GM19035 (cell line): ENCODE measurements around the gene ARPP19.
"Not testable (repeated sequence)": the region's sequence is repeated elsewhere in the genome, so short reads cannot be mapped to it uniquely, and the experiment has no call there.

Experiments
- ATAC-seq: cut with Tn5 transposase; IDR thresholded peaks from one replicate; pipeline ENCODE4 v1.9.1; 2021; ENCODE audit not compliant: unreplicated experiment

ARPP19 gene, protein sequence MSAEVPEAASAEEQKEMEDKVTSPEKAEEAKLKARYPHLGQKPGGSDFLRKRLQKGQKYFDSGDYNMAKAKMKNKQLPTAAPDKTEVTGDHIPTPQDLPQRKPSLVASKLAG

DNA sequence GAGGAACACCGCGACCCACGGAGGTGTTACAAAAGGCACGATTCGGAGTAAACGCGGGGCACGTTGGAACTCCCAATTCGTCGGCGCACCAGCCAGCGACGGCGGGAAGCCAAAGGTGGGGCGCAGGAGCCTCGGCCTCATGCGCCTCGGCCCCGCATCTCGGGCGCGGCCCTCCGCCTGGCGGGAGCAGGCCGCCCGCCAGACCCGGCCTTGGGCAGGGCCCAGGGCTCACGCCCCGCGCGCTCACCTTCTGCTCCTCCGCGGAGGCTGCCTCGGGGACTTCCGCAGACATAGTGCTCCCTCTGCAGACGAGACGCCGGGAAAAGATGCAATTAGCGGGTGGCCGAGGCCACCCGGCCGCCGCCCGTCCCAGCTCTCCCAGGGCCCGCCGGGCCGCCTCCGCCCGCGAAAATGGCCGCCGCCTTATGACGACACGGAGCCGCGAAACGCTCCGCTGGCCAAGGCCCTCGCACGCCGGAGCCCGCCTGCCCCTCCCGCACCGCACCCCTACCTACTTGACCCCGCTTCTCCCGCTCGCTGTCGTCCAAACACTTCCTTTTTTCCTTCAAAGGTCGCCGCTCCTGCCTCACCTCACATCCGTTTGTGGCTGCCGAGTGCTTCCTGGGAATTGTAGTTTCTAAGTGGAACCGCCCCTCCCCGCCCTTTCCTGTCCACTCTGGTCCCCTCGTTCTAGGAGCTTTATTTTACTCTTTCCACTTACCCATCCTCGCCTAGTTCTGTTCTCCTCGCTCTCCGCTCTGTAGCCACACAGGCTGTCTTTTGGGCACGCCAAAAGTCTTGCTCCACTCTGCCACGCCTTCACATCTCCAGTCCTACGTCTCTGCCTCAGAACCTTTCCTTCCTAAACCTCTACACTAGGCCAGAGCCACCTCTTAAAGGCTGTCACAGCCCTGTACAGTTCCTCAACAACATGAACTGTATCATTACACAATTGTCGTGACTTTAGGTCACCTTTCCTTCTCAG, at the start of gene ARPP19:
Gene ARPP19 (minus strand): TSS at position 430 of the 985 bp plus-strand sequence. CDS start 138 bp downstream, at position 292.
- ATAC-seq = peak; percentile 59

DNA sequence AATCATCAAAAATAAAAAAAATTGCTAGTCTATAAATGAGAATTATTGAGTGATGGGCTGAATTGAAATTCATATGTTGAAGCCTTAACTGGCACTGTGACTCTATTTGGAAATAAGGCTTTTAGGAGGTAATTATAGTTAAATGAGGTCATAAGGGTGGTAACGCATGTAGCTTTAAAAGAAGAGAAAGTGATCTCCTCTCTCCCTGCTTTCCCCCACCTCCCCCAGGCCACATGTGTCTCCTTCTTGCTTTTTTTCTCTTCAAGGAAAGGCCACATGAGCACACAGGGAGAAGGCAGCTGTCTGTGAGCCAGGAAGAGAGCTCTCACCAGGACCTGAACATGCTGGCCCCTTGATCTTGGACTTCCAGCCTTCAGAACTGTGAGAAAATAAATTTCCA, 48.2 kb upstream of the ARPP19 start:
- no peak for ATAC-seq

DNA sequence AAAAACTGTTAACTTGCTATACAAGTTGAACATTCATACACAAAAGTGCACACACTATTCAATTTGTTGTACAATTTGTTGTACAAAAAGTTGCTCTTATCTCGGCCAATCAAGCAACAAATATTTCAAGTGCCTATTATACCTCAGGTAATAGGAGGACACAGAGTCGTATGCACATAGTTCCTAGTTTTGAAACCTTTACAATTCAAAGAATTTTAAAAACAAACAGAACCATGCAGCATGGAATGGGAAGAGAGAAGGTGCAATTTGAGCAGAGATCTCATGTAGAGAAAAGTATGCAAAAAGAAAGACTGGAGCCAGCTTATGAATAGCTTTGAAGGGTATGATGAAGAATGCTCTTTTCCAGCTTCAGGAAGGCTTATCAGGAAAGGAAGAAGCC, 46.5 kb upstream of the ARPP19 start:
- no peak for ATAC-seq

DNA sequence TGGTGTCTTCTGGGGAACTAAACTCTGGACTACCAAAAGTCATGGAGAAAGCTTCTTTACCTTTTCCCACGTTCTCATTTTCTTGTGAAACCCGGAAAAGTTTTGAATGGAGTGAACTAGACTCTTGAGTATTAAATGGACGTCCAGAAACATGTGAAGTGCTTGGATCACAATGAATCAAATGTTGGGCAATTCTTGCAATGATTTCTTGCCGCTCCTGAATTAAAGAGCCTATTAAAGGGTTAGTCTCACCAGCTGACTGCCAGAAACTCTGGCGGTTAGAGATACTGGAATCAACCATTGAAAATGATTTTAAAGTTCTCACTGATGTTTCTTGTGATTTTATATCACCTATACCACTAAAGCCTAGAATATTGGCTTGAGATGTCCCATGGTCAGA, 40.8 kb upstream of the ARPP19 start:
- no peak for ATAC-seq

DNA sequence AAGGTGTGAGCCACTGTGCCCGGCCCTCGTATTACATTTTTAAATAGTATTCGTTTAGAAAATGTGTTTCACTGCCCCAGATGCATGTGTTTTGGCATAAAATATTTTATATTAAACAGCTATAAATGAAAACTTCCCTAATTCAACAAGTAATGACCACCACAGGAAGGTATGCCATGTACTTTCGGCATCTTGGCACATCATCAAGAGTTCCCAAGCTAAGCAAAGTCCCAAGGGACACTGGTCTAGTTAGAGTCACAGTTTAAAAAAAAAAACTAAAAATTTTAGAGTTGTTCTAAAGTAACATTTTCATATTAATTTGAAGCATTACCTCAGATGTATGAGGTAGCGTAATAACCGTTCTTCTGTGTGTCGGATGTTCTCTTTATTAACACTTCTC, 15.6 kb upstream of the ARPP19 start:
- no peak for ATAC-seq

DNA sequence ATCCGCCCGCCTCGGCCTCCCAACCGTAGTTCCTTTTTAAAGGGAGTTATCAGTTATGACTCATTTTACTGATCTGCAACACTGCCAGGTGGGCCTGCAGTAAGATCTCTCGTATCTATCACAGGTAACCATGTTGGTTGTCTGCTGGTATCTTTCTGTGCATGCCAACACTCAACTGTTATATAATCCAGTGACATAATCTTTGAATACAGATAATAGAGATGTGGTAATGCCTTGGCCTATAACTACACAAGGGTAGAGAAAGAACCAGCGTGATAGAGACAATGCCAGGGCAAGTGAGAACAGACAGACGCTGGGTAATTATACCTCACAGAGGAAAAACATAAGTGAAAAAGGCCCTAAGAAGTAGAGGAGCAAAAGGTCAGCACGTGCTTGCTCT, 11.0 kb upstream of the ARPP19 start:
- ATAC-seq = no peak

DNA sequence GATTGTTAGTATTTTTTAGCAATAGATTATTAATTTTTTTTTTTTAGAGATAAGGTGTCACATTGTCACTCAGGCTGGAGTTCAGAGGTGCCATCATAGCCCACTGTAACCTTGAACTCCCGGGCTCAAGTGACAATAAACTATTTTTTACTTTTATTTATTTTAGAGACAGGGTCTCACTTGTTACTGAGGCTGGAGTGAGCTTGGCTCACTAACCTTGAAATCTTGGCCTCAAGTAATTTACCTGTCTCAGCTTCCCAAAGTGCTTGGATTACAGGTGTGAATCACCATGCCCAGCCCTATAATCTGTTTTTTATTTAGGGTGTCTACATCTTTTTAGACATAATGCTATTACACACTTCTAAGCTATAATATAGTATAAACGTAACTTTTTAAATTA, 7.9 kb upstream of the ARPP19 start:
- ATAC-seq = no peak

DNA sequence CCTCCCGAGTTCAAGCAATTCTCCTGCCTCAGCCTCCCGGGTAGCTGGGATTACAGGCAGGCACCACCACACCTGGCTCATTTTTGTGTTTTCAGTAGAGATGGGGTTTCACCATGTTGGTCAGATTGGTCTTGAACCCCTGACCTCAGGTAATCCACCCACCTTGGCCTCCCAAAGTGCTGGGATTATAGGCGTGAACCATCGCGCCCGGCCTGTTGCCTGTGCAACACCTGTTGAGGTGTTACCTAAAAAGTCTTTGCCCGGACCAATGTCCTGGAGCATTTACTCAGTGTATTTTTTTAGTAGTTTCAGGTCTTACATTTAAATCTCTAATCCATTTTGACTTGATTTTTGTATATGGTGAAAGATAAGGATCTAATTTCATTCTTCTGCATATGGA, 6.7 kb upstream of the ARPP19 start:
- not testable (repeated sequence) for ATAC-seq

DNA sequence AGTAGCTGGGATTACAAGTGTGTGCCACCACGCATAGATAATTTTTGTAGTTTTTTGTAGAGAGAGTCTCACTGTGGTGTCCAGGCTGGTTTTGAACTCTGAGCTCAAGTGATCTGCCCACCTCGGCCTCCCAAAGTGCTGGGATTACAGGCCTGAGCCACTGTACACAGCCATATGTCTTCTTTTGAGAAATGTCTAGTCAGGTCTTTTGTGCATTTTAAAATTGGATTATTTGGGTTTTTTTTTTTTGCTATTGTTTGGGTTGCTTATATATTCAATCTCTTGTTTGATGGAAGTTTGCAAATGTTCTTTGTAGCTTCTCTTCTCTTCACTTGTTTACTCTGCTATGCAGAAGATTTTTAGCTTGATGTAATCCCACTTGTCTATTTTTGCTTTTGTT, 6.2 kb upstream of the ARPP19 start:
- ATAC-seq = no peak

DNA sequence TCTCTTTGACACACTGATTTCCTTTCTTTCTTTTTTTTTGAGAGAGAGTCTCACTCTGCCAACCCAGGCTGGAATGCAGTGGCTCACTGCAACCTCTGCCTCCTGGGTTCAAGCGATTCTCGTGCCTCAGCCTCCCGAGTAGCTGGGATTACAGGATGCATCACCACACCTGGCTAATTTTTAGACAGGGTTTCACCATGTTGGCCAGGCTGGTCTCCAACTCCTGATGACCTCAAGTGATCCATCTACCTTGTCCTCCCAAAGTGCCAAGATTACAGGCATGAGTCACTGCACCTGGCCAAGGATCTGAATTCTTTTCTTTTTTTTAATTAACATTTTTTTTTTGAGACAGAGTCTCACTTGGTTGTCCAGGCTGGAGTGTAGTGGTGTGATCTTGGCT, 5.8 kb upstream of the ARPP19 start:
- ATAC-seq = not testable (repeated sequence)

DNA sequence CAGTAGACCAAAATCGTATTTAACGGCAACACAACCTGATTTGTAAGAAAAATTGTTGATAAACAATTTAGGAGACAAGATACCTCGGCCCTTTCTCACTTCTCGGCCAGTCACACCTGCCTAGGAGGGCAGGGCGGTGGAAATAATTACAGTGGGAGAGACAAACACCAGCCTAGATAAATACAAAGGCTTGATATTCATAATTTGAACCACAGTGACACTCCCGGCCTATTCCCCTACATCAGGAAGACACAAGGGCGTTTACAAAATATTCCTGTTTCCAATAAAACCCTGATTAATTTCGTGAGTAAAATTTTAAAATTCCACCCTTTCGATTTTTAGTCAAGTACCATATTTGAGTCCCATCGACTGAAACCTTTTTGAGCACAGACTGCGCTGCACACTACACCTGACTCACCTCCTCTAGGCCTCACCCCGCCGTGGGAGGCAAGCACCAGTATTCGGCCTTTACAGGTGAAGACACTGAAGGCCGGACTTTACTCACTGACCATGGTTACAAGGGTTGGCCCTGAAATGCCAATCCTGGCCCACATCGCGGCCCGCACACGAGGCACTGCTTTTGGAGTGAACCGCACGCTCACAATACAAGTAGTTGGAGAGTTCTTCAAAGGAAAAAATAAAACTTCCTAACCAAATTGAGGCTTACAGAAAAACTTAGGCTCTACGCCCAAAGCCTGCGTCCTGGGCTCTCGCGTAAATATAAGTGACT, 794 bp downstream of the ARPP19 start:
- ATAC-seq = no peak

DNA sequence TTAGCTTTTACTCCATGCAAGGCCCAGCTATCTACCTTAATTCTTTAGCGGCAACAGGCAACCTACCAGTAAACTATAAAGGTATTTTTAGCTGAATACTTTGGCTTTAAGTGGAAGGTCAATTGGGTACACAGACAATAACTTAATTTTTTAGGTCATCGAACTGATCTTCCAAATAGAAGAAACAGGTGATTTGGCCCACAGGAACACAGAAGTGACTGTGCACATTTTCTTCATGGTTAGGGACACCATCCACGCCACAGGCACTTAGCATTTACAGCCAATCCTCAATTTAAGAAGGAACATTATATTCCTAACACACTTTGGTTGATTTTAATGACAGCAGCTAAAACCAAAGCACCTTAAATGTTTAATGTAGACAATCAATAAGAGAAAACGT, 1.9 kb downstream of the ARPP19 start:
- ATAC-seq = no peak

DNA sequence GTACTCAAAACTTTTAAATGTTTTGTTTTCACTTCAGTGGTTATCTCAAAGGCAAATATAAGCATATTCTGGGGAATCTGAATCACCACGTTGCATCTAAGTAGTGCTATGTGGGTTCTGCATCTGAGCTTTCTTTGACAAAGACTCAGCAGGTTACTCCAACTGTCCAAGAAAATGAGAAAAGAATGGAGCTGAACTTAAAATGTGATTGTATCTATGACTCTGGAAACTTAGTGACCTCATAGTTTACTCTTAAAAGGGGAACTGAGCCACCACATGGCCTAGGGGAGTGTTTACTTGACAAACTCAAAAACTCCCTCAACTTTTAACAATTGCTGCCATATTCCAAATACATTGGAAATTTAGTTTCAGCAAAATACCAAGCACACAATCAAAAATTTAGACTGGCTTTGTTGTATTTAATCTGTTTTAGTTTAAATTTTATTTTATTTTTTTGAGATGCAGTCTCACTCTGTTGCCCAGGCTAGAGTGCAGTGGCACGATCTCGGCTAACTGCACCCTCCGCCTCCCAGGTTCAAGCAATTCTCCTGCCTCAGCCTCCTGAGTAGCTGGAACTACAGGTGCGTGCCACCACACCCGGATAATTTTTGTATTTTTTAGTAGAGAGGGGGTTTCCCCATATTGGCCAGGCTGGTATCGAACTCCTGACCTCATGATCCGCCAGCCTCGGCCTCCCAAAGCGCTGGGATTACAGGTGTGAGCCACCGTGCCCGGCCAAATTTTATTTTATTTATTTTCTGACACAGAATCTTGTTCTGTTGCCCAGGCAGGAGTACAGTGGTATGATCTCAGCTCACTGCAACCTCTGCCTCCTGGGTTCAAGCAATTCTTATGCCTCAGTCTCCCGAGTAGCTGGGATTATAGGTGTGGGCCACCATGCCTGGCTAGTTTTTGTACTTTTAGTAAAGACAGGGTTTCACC, 3.1 kb downstream of the ARPP19 start:
- peak; percentile 49 for ATAC-seq

DNA sequence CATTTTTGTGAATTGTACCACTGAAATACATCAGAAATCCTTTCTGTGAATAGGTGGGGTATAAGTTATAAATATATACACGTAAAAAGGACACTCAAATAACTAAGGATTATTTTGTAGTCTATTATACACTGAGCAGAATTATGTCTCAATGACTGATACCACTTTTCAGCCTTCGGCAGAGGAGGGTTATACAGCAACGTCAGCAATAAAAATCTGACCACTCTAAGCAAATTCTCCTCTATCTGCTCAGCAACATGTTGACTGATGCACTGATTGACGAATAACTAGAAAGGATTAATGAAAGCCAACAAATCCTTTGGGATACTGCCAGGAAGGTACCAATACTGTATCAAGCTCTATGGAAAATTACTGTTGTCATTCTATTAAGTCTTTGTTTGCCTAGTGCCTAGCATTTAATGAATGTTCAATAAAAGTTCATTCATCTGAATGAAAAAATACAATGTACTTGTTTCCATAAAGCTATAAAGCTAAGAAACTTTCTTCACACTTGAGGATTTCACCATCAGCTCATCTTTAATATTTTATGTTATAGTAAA, 5.2 kb downstream of the ARPP19 start:
- ATAC-seq = no peak

DNA sequence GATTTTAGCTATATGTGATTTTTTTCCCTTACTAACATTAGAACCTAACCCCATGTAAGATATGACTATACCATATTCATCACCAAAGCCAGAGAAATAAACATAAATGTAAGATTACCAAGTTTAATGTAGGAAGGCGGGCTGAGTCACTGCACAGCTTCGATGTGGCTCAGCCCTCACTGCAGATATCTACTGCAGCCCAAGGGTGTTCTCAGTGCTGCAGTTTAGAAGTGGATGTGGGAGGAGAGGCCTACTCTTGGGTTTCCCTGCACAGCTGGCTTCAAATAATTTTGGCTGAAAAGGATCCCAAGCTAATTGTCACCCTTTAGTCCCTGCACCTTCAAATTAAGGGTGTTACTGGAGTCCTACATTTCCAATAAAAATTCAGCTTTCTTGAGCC, 9.3 kb downstream of the ARPP19 start:
- peak; percentile 33 for ATAC-seq

DNA sequence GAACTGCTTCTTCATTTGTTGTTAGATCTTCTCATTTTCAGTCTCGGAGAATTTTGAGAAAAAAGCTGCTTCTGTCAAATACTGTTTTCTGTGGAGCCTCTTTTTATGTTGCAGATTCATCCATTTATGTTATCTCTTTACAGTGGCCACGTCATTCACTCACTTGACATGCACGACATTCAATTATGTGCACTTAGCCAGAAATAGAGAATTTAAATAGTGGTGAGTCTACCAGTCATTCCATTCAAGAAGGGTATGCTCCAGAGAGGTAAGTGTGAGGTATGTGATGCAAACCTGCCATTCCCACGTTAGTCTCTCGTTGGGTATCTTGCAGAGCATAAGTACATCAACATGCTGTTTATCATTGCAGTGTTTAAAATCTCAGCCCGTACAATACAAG, 9.8 kb downstream of the ARPP19 start:
- peak; percentile 25 for ATAC-seq

DNA sequence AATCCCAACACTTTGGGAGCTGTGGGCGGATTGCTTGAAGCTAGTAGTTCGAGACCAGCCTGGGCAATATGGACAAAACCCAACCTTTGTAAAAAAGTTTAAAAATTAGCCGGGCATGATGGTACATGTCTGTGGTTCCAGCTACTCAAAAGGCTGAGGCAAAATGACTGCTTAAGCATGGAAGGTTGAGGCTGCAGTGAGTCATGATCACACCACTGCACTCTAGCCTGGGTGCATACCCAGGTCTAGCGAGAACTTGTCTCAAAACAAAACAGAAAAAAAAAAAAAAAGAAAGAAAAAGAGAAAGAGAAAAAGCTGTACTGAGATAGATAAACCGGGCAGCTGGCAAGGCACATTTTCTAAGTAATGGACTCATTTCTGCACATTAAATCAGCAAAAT, 10.6 kb downstream of the ARPP19 start:
- ATAC-seq = peak; percentile 76

DNA sequence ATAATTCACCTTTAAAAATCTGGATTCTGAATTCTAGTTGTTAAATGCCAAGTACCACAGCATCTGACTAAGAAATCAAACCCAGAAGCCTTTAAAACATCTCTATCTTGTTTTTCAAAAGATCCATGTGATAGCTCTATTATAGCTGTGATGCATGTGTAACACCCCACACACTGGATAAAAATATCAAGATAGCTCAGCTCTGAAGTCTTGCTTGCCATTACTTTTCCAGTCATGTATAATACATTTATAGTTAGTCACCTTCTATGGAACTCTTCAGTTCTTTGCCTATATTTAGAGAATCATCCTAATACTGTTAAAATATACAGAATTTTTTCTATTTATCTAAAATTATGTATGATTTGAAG, 11.6 kb downstream of the ARPP19 start:
- no peak for ATAC-seq

DNA sequence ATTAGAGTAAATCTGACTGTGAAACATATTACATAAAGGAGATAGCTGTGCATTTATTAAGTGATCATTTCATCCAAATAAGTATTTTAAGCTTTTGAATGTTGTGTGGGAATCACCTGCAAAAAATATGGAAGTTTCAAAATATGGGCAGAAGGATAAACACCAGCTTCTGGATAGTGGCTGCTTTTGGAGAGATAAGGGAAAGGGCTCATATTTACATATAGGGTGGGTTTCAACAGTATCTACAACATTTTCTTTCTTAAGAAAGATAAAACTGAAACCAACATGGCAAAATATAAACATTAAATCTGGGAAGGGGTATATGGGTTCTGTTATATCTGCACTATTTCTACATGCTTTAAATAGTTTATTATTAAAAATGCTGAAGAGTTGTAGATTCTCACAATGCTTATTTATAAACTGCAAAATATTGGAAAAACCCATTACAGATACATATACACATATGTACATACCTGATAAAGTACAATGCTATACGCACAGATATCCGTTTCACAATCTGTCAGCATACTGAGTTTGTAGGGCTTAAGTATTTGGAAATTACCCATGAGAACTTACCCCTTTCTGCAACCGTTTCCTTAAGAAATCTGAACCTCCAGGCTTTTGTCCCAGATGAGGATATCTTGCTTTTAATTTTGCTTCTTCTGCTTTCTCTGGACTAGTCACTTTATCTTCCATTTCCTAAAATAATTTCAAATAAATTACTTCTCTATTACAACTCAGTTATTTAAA, 12.1 kb downstream of the ARPP19 start:
- ATAC-seq = no peak

DNA sequence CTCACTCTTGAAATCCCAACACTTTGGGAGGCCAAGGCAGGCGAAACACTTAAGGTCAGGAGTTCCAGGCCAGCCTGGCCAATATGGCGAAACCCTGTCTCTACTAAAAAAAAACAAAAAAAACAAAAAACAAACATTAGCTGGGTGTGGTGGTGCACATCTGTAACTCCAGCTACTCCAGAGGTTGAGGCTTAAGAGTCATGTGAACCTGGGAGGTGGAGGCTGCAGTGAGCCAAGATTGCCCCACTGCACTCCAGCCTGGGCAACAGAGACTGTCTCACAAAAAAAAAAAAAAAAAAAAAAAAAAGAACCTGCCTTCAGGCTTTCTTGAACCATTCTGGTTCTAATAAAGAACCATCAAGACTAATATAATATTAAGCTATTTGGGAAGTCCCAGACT, 16.5 kb downstream of the ARPP19 start:
- no peak for ATAC-seq
